HG02571 (cell line): ENCODE results near the gene ATP1A1.

Source experiments
- ATAC-seq: cut with Tn5 transposase; IDR thresholded peaks from one replicate; pipeline ENCODE4 v1.9.1; 2021; ENCODE audit warnings: mild to moderate bottlenecking, moderate library complexity; ENCODE audit not compliant: unreplicated experiment

The ATP1A1 gene

DNA sequence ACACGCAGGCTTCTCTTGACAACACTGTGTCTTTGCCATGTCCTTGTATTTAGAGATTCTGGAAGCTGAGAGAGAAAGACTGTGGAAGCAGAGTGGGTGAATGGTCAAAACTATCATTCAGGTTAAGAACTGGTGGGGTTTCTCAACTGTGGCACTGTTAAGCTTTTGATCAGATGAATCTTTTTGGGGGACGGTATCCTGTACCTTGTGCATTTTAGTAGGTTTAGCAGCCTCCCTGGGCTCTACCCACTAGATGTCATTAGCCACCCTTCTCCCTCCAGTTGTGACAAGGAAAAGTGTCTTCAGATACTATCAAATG lies 39.4 kb downstream of the ATP1A1 start:
- no peak for ATAC-seq

DNA sequence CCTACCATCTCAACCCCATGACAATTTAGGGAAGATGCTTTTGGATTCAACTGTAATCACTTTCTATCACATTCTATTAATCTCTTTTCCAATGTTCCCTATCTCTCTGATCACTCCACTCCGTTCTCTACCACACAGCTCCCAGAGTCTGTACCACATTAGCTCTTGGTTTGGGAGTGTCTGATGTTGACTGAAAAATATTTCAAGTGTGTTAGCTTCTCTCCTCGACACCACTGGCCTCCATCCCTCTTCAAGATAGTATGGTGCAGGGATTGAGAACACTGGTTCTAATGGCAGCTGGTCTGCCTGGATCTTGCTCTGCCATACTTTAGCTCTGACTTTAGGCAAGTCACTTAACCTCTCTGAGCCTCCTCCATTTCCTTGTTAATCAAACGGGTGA lies 39.9 kb downstream of the ATP1A1 start:
- ATAC-seq, result no peak

DNA sequence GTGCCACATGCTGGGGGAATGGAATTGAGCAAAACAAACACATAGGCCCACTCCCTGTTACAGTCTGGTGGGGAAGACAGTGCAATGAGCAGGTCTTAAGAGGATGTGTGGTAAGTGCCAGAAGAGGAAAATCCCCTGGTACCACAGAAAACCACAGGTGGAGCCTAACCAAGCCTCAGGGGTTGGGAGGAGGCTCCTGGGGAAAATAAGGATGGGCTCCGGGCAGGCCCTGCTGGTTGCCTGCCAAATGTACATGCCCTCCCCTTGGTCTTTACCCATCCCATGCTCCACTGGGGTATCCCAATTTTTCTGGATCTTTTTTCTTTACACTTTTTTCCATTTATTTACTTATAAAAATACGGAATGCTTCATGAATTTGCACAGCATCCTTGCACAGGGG lies 40.4 kb downstream of the ATP1A1 start:
- no peak for ATAC-seq

DNA sequence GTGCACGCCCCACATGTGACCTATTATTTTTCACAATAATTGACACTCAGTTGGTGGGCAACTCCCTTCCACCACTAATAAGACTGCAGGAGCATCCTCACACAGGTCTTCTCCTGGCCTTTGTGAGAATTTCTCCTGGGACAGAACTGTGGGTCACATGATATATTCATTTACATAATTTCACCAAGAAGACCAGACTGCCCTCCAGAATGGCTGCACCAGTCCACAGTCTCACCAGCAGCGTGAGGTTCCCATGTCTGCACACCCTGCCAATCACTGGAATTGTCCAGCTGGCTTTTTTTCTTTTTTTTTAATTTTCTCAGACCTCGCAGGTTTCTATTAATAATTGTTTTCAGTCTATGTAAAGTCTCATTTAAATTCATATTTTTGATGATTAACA lies 41.3 kb downstream of the ATP1A1 start:
- ATAC-seq, result no peak

DNA sequence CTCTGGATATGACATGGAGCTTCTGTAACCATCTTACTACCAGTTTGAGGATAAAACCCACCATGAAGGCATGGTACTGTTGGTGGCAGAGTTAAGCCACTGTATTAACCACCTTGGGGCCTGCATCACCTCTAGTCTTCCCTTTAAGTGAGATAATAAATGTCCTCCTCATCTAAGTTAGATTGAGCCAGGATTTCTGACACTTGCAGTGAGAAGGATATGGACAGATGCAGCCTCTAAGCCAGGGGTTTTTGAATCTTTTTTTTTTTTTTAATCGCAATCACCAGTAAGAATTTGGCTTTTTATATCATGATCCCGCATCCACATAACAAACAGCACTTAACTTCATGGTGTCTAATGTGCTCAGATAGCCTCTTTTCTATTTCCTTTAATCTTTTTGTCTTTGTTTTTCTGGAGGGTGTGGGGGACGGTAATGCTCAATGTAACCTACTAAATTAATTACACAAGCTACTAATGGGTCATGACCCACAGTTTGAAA lies 42.2 kb downstream of the ATP1A1 start:
- no peak for ATAC-seq

DNA sequence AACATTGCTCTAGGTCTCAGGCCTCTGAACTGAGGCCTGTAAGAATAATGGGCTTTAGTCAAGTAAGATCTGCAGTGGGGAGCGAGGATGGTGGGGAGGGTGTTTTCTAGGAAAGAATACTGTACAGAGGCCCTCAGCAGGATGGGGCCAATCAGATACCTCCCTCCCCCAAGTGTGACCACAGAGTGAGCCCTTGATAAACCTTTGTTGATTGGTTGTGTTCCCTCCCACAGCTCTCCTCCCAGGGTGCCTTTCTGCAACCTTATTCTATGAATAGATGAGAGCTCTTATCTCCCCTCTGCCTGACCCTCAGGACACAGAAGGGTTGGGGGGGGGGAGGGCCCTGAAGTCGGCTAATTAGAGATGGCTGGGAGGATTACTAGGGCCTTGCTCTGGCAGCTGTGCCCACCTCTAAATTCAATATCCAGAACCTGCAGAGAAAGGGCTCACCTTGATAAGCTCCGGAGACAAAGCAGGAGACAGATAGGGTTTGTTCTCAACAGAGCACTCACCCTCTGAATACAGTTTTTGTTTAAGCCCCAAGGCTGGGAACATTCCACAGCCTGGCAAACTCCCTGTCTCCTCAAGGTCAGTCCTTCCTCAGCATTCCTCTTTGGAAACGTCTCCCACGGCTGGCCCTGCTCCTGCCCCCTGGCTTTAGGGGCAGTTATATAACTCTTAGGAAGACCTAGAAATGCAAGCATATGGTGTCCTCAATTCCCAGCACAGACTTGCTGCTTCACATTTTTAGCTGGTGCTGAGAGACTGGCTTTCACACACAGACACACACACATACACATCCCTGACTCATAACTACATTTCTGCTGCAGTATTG lies 42.9 kb downstream of the ATP1A1 start:
- ATAC-seq, result no peak

DNA sequence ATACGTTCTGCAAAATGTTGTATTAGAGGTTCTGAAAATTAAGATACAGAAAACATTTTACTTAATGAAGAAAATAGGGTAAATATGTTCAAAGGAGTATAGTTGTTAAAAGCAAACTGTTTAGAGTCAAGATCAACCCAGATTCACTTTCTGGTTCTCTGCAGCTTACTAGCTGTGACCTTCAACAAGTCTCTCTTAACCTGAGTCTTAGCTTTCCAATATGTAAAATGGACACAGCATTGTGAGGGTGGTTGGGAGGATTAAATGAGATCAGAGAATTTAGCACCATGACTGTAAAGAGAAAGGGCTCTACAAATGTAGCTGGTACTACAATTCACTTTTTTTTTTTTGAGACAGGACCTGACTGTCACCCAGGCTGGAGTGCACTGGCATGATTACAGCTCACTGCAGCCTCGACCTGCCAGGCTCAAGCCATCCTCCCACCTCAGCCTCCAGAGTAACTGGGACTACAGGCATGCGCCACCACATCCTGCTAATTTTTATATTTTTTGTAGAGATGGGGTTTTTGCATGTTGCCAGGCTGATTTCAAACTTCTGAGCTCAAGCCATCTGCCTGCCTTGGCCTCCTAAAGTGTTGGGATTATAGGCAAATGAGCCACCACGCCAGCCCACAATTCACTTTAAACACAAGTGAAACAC lies 43.9 kb downstream of the ATP1A1 start:
- ATAC-seq, result no peak

DNA sequence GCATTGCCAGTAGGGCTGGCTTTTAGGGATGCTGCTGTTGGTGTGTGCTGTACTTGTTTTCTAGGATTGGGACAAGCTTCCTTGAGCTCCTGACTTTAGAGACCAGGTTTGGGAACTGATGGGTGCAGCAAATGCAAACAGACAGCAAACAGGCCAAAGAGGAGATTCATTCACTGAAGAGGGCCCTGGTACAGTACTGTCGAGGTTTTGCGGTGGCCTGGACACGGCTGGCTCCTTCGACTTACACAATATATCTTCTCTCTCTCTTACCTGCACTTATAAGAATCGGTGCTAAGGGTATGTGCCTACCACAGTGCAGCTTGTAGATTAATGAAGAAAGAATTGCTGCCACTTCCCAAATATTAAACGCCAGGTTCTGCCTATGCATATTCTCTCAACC lies 44.6 kb downstream of the ATP1A1 start:
- no peak for ATAC-seq

DNA sequence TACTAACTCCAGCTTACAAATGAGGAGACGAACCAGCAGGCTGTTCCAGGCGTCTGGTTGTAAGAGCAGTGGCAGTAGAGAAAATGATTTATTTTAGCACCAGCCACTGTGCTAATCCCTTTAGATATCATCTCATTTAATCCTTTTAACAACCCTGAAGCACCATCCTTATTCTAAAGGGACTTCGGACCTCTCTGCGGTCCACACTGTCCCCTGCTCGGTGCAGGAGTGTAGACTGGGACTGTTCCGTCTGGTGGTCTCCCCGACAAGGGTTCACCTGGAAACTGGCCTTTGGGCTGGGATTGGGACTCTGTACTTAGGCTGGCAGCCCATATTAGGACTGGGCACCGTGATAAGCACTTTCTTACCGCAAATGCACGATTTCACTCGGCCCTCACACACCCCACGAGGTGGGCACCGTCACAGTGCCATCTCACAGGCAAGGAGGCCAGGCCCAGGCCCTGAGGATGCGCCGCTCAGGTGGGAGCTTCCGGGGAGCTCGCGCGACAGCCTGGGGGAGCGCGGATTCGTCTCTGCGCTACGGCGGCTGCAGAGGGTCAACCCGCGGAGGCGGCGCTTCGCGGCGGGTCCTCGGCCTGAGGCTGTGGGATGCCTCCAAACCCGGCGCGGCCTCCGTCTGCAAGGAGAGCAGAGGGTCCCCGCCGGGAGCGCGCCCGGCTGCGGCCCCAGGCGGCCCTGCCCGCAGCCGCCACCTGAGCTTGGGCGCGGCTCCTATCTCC lies 45.2 kb downstream of the ATP1A1 start:
- peak; percentile 82 for ATAC-seq

DNA sequence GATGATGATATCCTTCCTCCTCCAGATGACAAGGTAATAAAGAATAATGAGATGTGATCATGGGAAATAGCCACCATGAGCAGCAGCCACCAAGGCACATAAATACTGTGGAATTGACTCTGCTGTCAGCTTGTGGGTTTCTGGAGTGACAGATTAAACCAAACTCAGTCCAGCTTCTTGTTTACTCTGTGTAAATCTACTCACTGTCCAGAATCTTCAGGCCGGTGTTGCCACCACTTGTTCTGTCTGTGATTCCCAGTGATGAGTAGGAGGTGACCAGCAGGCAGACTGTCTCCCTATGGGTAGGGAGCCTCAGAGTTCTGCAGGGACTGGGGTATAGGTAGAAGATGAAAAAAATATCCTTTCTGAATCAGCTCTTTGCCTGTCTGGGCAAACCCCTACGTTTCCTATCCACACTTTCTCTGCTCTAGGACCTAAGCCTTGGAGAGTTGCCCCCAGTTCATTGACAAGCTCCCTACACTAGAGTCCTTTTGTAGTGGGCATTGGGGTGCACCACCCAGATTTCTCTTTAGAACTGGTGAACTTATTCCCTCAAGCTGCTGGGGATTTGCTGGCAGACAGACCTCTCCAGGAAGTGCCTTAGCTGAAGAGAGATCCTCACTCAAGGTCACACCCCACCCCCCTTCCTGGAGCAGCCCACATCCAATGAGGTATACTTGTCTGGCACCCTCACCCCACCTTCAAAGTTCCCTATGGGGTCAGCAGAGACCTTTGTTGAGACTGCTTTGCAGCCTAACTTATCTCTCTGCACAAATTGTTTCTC lies 47.6 kb downstream of the ATP1A1 start:
- no peak for ATAC-seq

DNA sequence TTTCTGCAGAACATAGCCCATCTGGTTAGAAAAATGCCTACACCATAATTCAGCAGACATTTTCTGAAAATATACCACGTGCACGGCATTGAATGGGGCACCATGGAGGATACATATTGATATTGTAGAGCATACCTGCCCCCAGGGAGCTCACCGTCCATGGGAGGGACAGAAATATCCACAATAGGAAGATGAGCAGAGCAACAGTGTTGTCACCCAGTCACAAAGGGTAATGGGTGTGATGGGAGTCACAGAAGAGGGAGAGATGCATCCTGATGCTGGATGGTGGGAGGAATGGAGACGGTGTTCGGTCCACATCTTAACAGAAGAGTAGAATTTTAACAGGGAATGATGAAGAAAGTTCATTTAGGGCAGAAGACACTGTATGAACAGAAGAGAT lies 51.4 kb downstream of the ATP1A1 start:
- no peak for ATAC-seq

DNA sequence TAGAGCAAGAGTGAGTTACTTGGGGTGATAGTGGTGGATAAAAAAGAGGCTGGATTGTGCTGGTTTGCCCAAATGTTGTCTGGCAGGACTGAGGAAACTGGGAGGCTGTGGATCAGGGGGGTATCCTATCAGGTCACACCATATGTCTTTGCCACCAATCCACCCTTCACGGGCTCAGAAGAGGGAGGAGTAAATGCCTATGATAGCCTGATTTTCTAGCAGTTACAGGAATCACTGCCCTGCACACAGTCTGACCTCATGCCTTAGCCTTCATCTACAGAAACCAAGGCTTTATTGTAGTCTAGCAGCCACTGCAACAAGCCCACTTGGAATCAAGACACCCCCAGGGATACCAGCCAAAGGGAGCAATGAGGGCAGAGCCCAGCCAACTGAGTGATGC lies 51.8 kb downstream of the ATP1A1 start:
- ATAC-seq, result no peak

DNA sequence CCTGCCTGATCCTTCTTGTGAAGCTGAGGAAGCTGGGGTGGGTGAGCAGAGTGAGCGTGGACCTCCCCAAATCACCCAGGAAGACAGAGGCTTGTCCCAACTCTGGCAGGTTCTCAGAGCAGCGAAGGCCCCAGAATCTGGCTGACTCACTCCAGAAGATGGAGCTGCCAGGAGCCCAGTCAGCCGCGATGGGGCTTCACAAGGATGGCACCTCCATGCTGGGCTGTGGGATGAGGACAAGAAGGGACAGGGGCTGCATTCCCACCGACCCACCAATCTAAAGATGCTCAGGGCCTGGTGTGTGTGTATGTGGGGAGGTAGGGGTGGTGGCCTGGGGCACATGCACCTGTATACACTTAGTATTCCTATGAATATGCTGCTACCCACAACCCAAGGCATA lies 52.9 kb downstream of the ATP1A1 start:
- ATAC-seq, result no peak

DNA sequence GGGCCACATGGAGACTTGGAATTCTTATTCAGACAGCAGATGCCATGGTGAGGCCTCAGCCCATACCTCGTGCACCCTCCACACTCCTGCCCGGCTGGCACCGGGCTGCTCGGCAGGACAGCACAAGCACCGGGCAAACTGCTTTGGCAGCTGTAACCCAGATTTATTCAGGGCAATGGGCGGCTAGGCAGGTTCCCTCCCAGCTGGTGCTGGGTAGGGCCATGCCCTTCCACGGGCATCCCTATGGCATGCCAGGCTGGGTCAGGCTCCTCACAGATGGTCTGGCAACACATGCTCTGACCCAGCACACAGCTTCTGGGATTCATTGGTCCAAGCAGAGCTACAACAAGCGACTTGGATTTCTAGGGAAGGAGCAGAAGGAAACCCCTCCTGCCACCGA lies 53.4 kb downstream of the ATP1A1 start:
- no peak for ATAC-seq

DNA sequence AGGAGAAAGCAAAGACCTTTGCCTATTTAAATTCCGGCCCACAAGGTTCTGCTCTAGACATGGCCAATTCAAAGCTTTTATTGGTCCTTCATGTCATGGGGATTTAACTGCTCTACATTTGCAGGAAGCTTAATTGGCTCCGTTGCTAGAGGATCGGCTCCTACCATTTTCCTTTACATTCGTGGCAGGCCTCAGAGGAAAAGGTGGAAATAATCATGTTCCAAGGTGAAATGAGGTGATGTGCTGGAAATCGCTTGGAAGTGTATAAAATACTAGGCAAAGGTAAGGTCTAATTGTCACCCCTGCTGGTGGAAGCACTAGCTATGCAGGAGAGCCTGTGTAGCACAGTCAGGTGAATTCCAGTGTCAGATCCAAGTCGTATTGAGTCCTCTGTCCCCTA lies 55.5 kb downstream of the ATP1A1 start:
- ATAC-seq, result no peak

DNA sequence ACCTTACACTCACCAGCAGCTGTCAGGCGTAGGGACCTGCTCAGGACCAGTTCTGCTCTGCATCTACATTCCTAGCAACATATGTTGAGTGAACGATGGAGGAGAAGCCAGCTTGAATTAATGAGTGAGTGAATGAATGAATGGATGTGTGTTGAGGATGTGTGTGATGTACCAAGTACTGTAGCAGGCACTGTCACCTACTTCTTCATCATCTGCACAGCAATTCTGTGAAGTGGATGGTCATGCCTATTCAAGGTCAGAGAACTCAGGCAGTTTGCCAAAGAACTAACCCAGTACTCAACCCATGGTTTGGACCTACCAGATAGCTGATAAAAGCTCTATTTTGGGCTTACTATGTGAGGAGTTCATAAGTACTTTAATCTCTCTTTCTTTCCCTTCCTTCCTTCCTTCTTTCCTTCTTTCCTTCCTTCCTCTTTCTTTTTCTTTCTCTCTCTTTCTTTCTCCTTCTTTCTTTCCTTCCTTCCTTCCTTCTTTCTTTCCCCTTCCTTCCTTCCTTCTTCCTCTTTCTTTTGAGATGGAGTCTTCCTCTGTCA lies 56.9 kb downstream of the ATP1A1 start:
- ATAC-seq, result no peak

DNA sequence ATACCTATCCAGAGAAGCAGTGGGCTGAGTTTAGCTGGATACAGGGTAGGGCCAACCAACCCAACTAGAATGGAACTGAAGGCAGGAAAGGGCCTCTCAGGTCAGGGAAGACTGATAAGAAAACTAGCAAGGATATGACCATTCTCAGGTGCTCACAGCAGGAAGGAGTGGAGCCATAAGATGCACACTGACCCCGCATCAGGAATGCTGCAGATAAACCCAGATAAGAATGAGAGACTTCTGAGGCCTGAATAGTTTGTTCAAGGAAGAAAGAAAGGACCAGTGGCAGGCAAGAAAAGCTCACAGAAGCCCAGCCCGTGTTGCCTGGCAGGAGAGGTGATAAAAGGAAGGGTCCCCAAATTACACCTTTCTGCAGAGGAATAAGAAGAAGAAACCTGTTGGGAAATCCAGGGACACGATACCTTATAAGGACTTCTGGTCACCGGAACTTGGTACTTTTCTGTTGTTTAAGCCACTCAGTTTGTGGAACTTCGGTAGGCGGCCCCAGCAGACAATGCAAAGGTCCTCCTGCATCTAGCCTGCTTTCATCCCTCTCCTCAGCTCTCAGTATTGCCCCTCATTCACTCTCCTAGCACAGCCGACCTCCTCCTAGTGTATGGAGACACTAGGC lies 58.9 kb downstream of the ATP1A1 start:
- ATAC-seq, result no peak

DNA sequence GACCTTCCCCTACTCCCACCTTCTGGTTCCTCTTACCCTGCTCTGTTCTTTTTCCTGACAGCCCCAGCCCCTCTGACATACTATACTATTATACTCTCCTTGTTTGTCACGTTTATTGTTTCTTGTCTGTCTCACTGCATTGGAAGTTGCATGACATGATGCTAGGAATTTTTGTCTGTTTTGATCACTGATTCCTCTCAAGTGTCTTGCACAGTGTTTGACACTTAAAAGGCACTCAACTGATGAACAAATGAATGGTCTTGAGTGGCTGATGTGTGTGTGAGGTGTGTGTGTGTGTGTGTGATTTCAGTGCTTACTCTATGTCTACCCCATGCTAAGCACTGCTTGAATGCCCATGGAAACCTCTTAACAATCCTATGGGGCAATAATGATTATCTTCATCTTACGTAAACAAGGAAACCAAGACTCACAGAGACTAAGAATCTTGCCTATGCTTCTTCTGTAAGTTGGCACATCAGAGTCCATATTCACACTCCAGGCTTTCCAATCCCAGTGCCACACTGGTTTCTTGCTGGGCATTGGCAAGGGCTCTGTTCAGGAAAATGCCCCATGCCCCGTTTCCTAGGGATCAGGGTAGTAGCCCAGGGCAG lies 59.7 kb downstream of the ATP1A1 start:
- ATAC-seq, result no peak

DNA sequence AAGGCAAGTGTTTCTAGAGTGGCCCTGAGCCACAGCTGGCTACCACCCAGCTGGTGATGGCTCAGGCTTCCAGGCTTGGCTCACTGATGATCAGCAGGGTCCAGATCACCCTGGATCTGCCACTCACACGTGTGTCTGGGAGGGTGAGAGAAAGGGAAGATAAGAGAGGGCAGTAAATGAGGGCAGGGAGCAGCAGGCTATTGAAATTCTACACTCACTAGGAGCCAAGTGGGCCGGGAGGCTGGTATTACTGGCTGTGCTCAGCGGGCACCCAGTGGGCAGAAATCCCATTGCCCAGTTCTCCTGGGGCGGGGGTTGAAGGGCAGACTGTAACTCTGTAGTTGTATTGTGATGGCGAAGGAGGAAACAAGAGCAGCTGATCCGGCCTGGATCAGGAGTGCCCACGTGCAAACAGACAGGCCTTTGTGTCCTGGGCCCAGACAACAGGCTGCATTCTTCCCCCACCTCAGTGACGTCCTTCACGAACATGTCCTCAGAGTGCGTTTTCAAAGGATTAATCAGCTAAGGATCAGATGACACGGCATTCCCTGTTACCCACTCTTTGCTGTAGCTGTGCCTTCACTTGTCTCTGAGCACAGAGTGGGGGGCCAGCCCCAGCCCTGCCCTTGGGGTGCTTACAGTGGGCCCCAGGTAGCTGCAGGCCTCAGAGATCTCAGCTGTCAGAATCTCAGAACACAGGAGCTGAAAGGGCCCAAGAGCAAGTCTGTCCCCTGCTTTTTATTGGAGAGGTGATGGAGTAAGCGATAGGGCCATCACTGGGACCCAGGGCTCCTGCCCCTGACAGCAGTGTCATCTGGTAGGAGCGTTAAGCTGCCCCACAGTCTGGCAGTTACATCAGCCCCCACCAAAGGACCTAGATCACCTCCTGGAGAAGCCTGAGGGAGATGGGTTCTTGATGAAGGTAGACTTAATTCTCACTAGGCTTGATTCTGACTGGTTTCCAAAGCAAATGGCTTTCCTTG lies 60.5 kb downstream of the ATP1A1 start:
- ATAC-seq, result no peak
